Endothelial cell of umbilical vein (primary cell): ENCODE results near the gene DDX31. TPM values are rescaled to one million over a fixed set of nuclear protein-coding genes. Genes with fewer than 3 reads are reported as not detected.
"Not testable (repeated sequence)": the region's sequence is repeated elsewhere in the genome, so short reads cannot be mapped to it uniquely, and the experiment has no call there.

Experiments used
- BruUV-seq: library from RNA; stranded (reverse); fragments of 400-500 nt; replicated peaks from 2 replicates; lab custom pipeline; 2021; lab: Mats Ljungman, UMichigan
- CTCF ChIA-PET: fragments of 300-600, 350-600 bp; sonication (Branson Sonifier 250); formaldehyde crosslinking; loops from one replicate; lab custom pipeline; 2021; ENCODE audit warnings: antibody characterized with exemption, inconsistent platforms; lab: Charles Lee
- POLR2A ChIA-PET: fragments of 300-600, 350-600 bp; sonication (Branson Sonifier 250); formaldehyde crosslinking; loops from one replicate; lab custom pipeline; 2021; ENCODE audit warnings: antibody characterized with exemption, inconsistent platforms; lab: Charles Lee
- DNase-seq: peaks from one replicate; pipeline ENCODE4 v3.0.0-alpha.2; 2011; ENCODE audit warnings: low read depth, low spot score
- FAIRE-seq: peaks from 2 replicates; lab custom pipeline; 2011; peaks lifted over from hg19 to GRCh38; lab: Jason Lieb, UNC
- H2AFZ ChIP-seq: 2 replicates; pipeline ENCODE4 v1.6.0; 2012; ENCODE audit warnings: low read depth, low read length, control low read depth, inconsistent platforms
- H3K27ac ChIP-seq: 2 replicates; pipeline ENCODE4 v1.5.1; 2011; ENCODE audit warnings: low read depth, mild to moderate bottlenecking, control low read depth, low read length, moderate library complexity; ENCODE audit not compliant: insufficient read depth
- H3K27me3 ChIP-seq, 2 experiments: 2 replicates each; pipeline versions ENCODE4 v1.6.0 to v1.6.1; 2011; ENCODE audit warnings: low read length in 2 of 2, mixed read lengths in 1 of 2; ENCODE audit not compliant: control insufficient read depth in 2 of 2, insufficient read depth in 2 of 2
- H3K36me3 ChIP-seq, 2 experiments: 2 replicates in 1 of 2; 3 replicates in 1 of 2; pipeline ENCODE4 v1.5.1; 2011; ENCODE audit warnings: low read length in 2 of 2, mild to moderate bottlenecking in 1 of 2, moderate library complexity in 1 of 2; ENCODE audit not compliant: control insufficient read depth in 2 of 2, insufficient read depth in 2 of 2; ENCODE audit errors: extremely low read depth in 1 of 2
- H3K4me1 ChIP-seq: 3 replicates; pipeline ENCODE4 v1.5.1; 2011; ENCODE audit warnings: mild to moderate bottlenecking, low read length; ENCODE audit not compliant: control insufficient read depth, insufficient read depth; ENCODE audit errors: extremely low read depth
- H3K4me2 ChIP-seq: 2 replicates; pipeline ENCODE4 v1.6.1; 2011; ENCODE audit warnings: low read length, control low read depth, mixed read lengths; ENCODE audit not compliant: insufficient read depth
- H3K4me3 ChIP-seq, 3 experiments: fragments of 200-600 bp in 1 of 3; sonication (generic), shearing (Covaris generic) in 1 of 3; replicated peaks in 1 of 3; 2 replicates each; pipeline ENCODE4 v1.5.1; 2011 to 2016; ENCODE audit warnings: control low read depth in 3 of 3, low read length in 3 of 3, mild to moderate bottlenecking in 2 of 3, inconsistent platforms in 1 of 3, low read depth in 1 of 3, moderate library complexity in 1 of 3; ENCODE audit not compliant: insufficient read depth in 1 of 3
- H3K79me2 ChIP-seq: 2 replicates; pipeline ENCODE4 v1.6.0; 2012; ENCODE audit warnings: low read length, inconsistent platforms; ENCODE audit not compliant: control insufficient read depth, insufficient read depth
- H3K9ac ChIP-seq: replicated peaks from 2 replicates; pipeline ENCODE3; 2011; ENCODE audit warnings: low read length, control low read depth; ENCODE audit not compliant: insufficient read depth; ENCODE audit errors: extremely low read depth
- H3K9me1 ChIP-seq: replicated peaks from 3 replicates; pipeline ENCODE4 v1.6.0; 2011; ENCODE audit warnings: mild to moderate bottlenecking, low read length; ENCODE audit not compliant: control insufficient read depth, insufficient read depth; ENCODE audit errors: extremely low read depth
- H3K9me3 ChIP-seq: replicated peaks from 2 replicates; pipeline ENCODE4 v1.5.1; 2012; ENCODE audit warnings: low read length, inconsistent platforms; ENCODE audit not compliant: control insufficient read depth, insufficient read depth
- H4K20me1 ChIP-seq: replicated peaks from 2 replicates; pipeline ENCODE3; 2011; ENCODE audit warnings: mild to moderate bottlenecking, low read length; ENCODE audit not compliant: control insufficient read depth, insufficient read depth; ENCODE audit errors: extremely low read depth
- EZH2 ChIP-seq: IDR thresholded peaks from 2 replicates; pipeline ENCODE4 v1.6.1; 2012; ENCODE audit warnings: borderline replicate concordance, low read depth, mild to moderate bottlenecking, moderate library complexity, low read length, inconsistent platforms; ENCODE audit not compliant: severe bottlenecking
- FOS ChIP-seq: IDR thresholded peaks from 2 replicates; pipeline ENCODE4 v1.6.1; 2011; ENCODE audit warnings: mild to moderate bottlenecking, low read length, moderate library complexity, borderline replicate concordance; ENCODE audit not compliant: insufficient read depth
- GATA2 ChIP-seq: IDR thresholded peaks from 2 replicates; pipeline ENCODE4 v1.7.0; 2011; ENCODE audit warnings: low read depth, mild to moderate bottlenecking, moderate library complexity, mixed read lengths, low read length; ENCODE audit not compliant: insufficient read length, insufficient read depth
- JUN ChIP-seq: IDR thresholded peaks from 2 replicates; pipeline ENCODE4 v1.6.1; 2011; ENCODE audit warnings: borderline replicate concordance, low read depth; ENCODE audit not compliant: insufficient read length, insufficient read depth
- MYC ChIP-seq: IDR thresholded peaks from one replicate; pipeline ENCODE4 v1.6.1; 2011; ENCODE audit warnings: mild to moderate bottlenecking, low read depth, low read length
- POLR2A ChIP-seq: IDR thresholded peaks from 2 replicates; pipeline ENCODE4 v1.6.1; 2012; ENCODE audit warnings: low read depth, mild to moderate bottlenecking, control low read depth, low read length
- POLR2AphosphoS5 ChIP-seq: IDR thresholded peaks from 2 replicates; pipeline ENCODE4 v1.6.1; 2012; ENCODE audit warnings: low read depth, mild to moderate bottlenecking, control low read depth, low read length, moderate library complexity; ENCODE audit not compliant: insufficient read depth
- dilution Hi-C: fragments of 300-500 bp; cut with MboI; formaldehyde crosslinking; loops from one replicate; pipeline ENCODE4 v1.15.0; 2019; ENCODE audit warnings: low sequenced_read_pairs; ENCODE audit not compliant: extremely low pct_ligation_motif_present
- intact Hi-C: fragments of 100-400 bp; cut with micrococcal nuclease; formaldehyde crosslinking; loops from one replicate; pipeline ENCODE4 v1.10.0; 2022
- polyA plus RNA-seq, 4 experiments: library from polyadenylated mRNA; depleted of rRNA in 3 of 4; stranded (reverse) in 3 of 4; unstranded in 1 of 4; fragments of >200 nt; gene quantifications; 2 replicates each; pipeline versions ENCODE4 v1.2.1 to v1.2.3, GENCODE V29; 2011 to 2012; ENCODE audit warnings: missing spikeins in 1 of 4
- total RNA-seq: library from RNA; stranded (reverse); gene quantifications from 2 replicates; pipeline ENCODE4 v1.2.3, GENCODE V29; 2021
- TF ChIP-seq, protein P1 (sequence below), 2 donors: IDR thresholded peaks; 1 replicate in 1 of 2; 2 replicates in 1 of 2; pipeline ENCODE4 v1.5.1; 2011; ENCODE audit warnings: low read length in 2 of 2, mild to moderate bottlenecking in 2 of 2, moderate library complexity in 2 of 2, control low read depth in 1 of 2, inconsistent platforms in 1 of 2, low read depth in 1 of 2; ENCODE audit not compliant: insufficient read depth in 1 of 2; ENCODE audit errors: extremely low read depth in 1 of 2
- TF ChIP-seq, protein P2 (sequence below): IDR thresholded peaks from 2 replicates; pipeline ENCODE4 v1.6.1; 2011; ENCODE audit not compliant: insufficient read depth, insufficient read length

DDX31 gene
- total and polyA plus RNA-seq, 2 donors (not counting 3 experiments of a cell fraction or from before 2014, with no cell fraction given): 8.0 to 16.3 TPM

DNA sequence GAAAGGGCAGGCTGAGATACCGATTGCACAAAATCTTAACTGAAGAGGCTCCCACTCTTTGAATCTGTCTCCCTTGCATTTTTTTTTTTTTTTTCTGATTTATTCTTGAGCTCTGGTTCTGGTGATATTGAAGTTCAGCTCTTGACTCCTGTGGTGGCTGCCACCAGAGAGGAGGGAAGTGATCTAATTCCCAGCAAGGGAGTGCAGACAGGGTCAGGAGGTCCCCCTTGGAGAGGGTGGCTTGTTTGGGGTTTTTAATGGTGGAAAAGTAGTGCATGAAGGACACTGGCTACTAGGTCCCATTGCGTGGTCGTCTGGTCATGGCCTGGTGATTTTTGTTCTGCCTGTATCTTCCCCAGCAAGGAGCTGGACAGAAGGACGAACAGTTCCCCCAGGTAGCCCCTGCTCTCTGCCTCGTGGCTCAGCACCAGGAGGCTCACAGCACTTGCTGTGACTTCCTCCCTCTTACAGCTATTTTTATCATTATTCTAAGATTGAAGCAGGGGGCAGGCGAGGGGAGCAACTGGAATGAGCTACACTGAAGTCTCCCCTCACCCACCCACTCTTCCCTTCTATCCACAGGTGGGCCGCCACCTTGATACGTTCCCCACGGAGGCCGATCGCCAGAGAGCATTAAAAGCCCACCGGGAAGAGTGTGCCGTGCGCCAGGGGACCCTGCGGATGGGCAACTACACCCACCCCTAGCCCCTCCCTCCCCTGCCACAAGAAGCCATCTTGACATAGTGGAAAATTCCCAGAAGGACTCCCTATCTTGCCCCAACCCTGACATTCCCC lies 97.8 kb downstream of the DDX31 start:
- FAIRE-seq: no peak
- peaks cover 8 to 9% of the 10 kb centered on the region in 2 experiments for H3K27me3 ChIP-seq

DNA sequence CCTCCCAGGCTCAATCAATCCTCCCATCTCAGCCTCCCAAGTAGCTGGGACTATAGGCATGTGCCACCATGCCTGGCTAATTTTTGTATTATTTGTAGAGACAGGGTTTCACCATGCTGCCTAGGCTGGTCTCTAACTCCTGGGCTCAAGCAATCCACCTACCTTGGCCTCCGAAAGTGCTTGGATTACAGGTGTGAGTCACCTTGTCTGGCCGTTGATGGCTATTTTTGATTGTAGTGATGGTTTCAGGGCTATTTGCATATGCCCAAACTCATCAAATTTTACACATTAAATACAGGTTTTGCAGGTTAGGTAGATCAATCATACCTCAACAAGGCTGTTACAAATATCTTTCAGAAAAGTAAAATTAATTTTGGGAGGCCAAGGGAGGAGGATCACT lies 101.0 kb downstream of the DDX31 start:
- H3K79me2 ChIP-seq, FAIRE-seq, H4K20me1 ChIP-seq, H2AFZ ChIP-seq, H3K27me3 ChIP-seq, H3K9me3 ChIP-seq, H3K36me3 ChIP-seq, dilution Hi-C loops, BruUV-seq, H3K9me1 ChIP-seq, DNase-seq, intact Hi-C loops, H3K4me1 ChIP-seq, H3K4me2 ChIP-seq, H3K27ac ChIP-seq, H3K9ac ChIP-seq, H3K4me3 ChIP-seq: not testable (repeated sequence)
- POLR2A ChIA-PET: interaction anchor here (0.6 kb wide), 1 partner anchor 53 kb away, joined by 5 read pairs; no protein-coding TSS in a partner anchor
- CTCF ChIA-PET: interaction anchor here (1.3 kb wide), 1 partner anchor 63 kb away, joined by 3 read pairs; no protein-coding TSS in a partner anchor

More for the DNA sequence above, 97.8 kb downstream of the DDX31 start:
- ChIA-PET POLR2A (no interaction called here), CTCF (interaction anchor here (0.7 to 7.7 kb wide), 5 partner anchors 14 to 160 kb away, joined by 3 to 169 read pairs (median 4); no protein-coding TSS in a partner anchor)
- no TSS peak for BruUV-seq
- Histone ChIP-seq H3K9me3 (no peaks in the 10 kb centered on the region), H3K9ac (no peak overlapping the region), H3K4me3 (no peak overlapping the region), H3K79me2 (no peaks in the 10 kb centered on the region), H3K9me1 (no peaks in the 10 kb centered on the region), H2AFZ (no peak overlapping the region), H3K4me1 (no peaks in the 10 kb centered on the region), H3K27ac (no peak overlapping the region), H3K36me3 (no peaks in the 10 kb centered on the region), H4K20me1 (no peaks in the 10 kb centered on the region), H3K4me2 (no peak overlapping the region)
- TF ChIP-seq, protein P1, sequence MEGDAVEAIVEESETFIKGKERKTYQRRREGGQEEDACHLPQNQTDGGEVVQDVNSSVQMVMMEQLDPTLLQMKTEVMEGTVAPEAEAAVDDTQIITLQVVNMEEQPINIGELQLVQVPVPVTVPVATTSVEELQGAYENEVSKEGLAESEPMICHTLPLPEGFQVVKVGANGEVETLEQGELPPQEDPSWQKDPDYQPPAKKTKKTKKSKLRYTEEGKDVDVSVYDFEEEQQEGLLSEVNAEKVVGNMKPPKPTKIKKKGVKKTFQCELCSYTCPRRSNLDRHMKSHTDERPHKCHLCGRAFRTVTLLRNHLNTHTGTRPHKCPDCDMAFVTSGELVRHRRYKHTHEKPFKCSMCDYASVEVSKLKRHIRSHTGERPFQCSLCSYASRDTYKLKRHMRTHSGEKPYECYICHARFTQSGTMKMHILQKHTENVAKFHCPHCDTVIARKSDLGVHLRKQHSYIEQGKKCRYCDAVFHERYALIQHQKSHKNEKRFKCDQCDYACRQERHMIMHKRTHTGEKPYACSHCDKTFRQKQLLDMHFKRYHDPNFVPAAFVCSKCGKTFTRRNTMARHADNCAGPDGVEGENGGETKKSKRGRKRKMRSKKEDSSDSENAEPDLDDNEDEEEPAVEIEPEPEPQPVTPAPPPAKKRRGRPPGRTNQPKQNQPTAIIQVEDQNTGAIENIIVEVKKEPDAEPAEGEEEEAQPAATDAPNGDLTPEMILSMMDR (IDR thresholded peaks at IDR 0.05; ENCODE audit: extremely low read depth in 1 of 2, insufficient read depth in 1 of 2, low read depth in 1 of 2, low read length in 2 of 2): no peak
- TF ChIP-seq EZH2 (no peak), POLR2A (no peak), GATA2 (no peak), POLR2AphosphoS5 (no peak), MYC (no peak), FOS (no peak), JUN (no peak)
- TF ChIP-seq, protein P2, sequence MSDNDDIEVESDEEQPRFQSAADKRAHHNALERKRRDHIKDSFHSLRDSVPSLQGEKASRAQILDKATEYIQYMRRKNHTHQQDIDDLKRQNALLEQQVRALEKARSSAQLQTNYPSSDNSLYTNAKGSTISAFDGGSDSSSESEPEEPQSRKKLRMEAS: no peak
- no peak for DNase-seq
- dilution Hi-C loops: no loop called here
- intact Hi-C loops: no loop called here
